GM18873 (cell line): Measurements from ENCODE around the gene CRTAC1.
"Not testable (repeated sequence)": the region's sequence is repeated elsewhere in the genome, so short reads cannot be mapped to it uniquely, and the experiment has no call there.

Experiments used
- ATAC-seq: cut with Tn5 transposase; IDR thresholded peaks from one replicate; pipeline ENCODE4 v1.9.1; 2021; ENCODE audit warnings: mild to moderate bottlenecking, moderate library complexity, moderate number of reproducible peaks; ENCODE audit not compliant: unreplicated experiment, low FRiP score

CRTAC1 gene

DNA sequence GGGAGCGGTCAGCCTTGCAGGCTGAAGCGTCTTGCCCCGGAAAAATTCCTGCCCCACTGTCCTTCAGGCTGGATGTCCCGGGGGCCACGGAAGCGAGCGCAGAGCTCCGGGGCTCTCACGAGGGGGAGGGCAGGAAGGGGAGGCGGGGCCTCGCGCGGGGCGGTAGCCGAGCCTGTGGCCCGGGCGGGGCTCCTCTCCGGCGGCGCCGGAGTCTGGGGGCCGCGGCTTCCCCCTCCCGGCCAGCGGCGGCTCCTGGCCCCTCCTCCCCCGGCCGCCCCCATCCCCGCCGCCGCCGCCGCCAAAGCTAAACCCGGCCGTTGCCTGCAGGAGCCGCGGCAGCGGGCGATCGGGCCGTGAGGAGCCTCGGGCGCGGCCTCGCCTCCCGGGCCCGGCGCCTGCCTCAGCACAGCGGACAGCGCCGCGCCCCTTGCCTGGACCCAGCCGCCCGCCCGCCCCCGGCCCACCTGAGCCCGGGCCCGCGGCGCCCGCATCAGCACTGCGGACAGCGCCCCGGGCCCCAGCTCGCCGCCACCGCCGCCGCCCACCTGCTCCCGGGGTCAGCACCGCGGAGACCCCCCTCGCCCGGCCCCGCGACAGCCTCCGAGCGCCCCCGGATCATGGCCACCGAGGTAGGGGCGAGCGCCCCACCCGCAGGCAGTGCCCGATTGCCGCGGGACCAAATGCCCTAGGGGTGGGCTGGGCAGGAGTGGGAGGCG, 180.6 kb downstream of the CRTAC1 start, which contains the start of gene GOLGA7B:
Gene GOLGA7B, plus strand, starts transcription at position 157 of the 716 bp plus-strand sequence. Its CDS starts 461 bp downstream, at position 618.
- no peak for ATAC-seq

DNA sequence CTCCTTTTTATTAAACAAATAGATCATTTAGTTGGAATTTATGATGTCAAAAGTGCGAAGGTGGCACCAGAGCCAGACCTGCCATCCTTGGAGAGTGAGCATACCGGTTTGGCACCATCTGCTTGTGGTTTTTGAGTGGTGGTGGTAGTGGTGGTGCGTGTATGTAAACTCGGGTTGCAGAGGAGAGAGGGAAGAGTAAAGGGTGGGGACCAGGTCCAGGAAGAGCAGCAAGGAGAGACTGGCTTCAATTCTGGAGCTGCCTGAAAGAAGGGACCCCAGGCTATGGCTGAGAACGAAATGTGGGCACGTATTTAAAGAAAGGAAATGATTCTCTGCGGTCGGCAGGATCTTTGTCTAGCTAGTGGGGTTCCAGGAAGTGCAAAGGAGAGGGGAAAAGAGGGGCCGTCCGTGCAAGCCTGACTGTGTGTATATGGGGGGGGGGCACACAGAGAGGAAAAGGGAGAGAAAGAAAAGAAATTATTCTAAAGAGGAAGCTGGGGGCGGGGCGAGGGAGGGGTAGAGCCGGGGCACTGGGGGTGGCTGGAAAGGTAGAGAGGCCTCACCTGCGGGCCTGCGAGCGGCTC, 181.2 kb downstream of the CRTAC1 start:
- no peak for ATAC-seq

DNA sequence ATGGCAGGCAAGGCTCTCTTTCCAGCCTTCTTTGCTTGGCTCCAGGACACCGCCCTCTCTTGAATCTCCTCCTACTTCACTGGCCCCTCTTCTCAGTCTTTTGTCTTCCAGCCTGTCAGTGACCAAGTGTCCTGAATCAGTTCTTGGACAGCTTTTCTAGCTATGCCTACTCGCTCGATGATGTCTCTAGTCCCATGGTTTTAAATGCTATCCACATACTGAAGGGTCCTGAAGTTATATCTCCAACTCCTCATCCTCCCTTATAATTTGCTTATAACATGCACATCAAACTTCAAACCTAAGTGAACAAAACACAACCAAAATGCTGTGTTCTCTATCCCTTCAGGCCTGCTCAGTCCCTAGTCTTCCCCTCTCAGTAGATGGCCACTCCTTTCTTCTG, 185.7 kb downstream of the CRTAC1 start:
- ATAC-seq = no peak

DNA sequence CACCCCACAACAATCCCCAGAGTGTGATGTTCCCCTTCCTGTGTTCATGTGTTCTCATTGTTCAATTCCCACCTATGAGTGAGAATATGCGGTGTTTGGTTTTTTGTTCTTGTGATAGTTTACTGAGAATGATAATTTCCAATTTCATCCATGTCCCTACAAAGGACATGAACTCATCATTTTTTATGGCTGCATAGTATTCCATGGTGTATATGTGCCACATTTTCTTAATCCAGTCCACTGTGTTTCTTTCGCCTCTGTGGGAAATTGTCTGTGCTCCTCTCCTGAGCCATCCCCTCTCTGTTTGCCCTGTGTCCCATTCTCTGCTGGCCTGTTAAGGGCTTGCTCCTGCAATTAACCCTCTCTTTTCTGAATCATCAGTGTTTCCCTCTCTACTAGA, 186.4 kb downstream of the CRTAC1 start:
- not testable (repeated sequence) for ATAC-seq

DNA sequence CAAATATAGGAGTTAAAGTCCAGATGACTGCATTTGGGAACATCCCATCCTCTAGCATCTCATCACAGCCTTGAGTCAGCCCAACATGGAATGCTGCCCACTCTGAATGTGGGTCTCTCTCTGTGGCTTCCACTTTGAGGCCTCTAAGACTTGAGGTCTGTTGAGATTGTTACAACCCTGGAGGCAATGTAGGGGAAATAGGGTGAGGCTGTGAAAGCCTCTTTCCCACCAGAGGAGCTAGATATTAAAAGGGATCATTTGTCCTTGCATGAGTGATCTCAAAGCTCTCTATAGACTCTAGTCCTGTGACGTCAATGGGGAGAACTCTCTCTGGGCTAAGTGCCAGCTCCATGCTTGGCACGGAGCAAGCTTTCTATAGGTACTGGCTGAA, 187.1 kb downstream of the CRTAC1 start:
- ATAC-seq = no peak

DNA sequence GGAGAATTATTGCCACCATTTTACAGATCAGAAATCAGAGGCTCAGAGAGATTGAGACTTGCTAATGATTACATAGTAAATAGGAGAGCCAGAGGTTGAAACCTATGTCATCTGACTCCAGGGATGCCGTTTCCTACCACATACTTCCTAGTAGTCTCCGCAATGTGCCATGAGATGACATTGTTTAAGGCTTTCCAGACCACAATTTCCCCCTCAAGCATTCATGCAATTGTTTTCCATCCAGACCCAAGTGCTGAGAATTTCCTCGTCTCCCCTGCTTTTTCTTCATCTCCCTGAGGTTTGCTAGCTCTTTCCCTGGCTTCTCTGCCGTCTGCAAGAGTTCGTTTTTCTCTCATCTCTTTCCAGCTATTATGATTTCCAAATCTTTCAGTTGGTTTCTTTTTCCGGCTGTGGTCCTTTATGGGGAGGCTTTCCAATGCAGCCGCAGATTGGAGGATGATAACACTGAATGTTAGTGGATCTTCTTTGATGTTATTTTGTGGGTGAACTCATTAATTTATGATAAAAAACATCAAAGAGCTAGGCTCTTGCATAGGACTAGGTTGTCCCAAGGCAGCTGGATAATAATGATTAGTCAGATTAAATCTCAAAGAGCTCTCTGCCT, 187.7 kb downstream of the CRTAC1 start:
- ATAC-seq = no peak

DNA sequence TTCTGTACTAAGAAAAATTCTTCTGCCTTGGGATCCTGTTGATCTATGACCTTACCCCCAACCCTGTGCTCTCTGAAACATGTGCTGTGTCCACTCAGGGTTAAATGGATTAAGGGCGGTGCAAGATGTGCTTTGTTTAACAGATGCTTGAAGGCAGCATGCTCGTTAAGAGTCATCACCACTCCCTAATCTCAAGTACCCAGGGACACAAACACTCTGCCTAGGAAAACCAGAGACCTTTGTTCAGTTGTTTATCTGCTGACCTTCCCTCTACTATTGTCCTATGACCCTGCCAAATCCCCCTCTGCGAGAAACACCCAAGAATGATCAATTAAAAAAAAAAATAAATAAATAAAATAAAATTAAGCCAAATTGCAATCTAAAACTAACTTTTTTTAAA, 188.3 kb downstream of the CRTAC1 start:
- ATAC-seq = not testable (repeated sequence)

DNA sequence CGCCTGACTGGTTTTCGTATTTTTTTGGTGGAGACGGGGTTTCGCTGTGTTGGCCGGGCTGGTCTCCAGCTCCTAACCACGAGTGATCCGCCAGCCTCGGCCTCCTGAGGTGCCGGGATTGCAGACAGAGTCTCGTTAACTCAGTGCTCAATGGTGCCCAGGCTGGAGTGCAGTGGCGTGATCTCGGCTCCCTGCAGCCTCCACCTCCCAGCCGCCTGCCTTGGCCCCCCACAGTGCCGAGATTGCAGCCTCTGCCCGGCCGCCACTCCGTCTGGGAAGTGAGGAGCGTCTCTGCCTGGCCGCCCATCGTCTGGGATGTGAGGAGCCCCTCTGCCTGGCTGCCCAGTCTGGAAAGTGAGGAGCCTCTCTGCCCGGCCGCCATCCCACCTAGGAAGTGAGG, 189.3 kb downstream of the CRTAC1 start:
- ATAC-seq = not testable (repeated sequence)

DNA sequence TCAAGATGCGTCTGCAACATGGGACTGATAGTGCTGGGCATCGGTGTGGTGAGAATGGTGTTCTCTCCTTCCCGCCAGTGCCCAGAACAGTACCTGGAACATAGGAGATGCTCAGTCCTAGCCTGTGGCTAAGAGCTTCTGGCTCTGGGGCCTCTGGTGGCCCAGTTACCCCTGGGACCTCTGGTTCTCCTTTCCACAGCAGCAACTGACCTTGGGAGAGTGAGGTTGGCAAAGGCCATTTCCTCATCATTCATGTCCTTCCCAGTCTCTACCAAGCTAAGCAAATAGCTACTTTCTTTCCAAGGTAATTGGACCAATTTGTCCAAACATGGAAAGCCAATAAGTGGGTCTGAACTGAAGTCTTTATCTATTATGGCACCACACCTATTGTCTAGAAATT, 192.3 kb downstream of the CRTAC1 start:
- ATAC-seq = no peak

DNA sequence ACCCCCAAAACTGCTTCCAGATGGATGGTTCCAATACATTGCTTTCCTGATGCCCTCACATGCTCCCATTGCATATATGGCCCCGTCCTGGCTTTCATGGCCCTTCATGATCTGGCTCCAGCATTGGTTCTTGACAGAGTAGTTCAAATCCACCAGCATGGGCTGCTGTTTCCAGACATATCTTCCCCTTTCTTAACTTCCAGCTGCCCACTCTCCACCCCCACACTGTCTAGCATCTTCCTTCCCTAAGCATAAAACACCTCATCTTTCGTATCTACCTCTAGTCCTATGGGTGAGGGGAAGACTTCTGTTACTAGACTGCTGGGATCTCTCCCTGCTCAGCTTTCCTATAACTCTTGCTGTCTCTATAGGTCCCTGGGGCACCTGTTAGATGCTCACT, 194.0 kb downstream of the CRTAC1 start:
- ATAC-seq = no peak

DNA sequence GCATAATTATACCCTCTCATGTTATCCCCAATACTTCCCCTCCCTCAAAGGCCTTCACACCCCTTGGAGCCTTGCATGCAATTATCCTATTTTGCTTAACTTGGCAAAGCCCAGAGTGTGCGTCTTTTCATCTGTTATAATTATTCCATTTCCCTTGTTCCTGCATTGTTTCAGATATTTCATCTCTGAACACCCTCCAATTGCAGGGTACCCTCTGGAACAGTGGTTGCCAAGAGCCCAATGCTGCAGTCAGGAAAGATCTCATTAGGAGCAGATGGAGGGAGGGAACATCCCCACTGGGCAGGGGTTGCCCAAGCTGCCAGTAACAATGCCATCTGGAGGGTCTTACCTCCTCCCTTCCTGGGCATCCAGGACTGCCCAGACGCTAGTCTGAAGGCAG, 199.2 kb downstream of the CRTAC1 start:
- no peak for ATAC-seq

DNA sequence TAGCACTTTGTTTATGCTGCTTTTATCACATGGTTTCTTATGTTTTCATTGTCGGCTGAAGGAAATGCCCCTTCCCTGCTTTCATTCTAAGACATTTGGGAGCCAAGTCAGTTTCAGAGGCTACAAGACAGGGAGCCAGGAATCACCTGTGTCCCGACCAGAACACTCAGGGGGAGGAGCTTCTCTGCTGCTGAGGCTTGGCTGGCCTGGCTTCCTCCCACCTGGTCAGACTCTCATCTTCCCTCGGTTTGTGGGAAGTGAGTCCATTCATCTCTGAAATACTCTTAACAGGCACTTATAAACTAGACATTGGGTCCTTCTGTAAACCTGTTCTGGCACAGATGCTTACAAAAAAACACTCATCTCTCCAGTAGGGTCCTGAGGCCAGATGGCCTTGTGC, 200.4 kb downstream of the CRTAC1 start:
- ATAC-seq = no peak

DNA sequence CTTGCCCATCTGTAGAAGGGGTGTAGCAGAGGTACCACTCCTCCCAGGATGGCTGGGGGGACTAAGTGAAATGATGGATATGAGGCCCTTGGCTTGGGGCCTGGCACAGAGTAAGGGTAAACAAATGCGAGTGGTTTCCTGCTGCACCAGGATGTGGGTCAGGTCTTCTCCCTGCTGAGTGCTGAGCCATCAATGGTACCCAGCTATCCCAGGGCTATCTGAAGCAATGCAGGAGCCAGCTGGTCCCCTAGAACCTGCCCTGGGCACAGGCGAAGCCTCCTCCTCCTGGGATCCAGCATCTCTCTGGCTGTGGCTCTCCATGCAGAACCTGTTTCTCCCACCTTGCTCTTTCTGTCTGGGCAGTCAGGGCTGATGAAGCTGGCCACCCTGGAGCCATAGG, 201.7 kb downstream of the CRTAC1 start:
- no peak for ATAC-seq

DNA sequence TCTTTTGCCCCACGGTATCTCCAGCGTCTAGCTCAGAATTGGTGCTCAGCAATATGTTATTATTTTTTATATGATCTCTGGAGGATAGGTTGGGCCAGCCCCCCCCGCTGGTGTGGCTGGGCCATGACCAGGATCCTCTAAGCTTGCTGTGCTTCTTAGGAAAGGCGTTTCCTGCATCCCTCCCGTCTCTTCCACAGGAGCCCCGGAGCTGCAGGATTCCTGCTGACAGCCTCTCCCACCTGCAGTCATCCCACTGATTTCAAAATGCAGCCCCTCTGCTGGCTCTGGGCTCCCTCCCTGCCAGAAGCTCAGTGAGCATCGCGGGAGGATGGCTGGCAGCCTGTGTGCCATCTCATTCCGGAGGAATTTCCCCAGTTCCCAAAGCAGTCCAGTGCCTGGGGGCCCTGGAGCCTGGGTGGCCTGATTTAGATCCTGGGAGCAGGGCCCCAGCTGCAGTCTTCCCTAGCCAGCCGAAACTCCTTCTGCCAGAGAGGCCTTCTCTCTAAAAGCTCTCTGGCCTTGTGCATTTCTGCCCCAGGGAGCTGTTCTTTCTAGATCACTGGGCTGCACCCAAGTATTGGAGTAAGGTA, 202.6 kb downstream of the CRTAC1 start:
- no peak for ATAC-seq

DNA sequence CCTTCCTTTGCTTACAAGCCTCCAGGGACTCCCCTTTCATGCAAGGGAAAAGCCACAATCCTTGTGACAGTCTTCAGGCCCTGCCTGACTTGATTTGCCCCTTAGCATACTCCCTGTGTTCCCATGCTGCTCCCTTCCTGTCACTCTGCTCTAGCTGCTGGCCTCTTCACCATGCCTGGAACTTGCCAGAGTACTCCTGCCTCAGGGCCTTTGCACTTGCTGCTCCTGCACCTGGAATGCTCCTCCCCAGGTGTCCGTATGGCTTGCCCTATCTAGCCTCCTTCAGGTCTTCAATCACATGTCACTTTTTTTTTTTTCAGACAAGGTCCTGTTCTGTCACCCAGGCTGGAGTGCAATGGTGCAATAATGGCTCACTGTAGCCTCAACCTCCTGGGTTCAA, 203.5 kb downstream of the CRTAC1 start:
- ATAC-seq = no peak

DNA sequence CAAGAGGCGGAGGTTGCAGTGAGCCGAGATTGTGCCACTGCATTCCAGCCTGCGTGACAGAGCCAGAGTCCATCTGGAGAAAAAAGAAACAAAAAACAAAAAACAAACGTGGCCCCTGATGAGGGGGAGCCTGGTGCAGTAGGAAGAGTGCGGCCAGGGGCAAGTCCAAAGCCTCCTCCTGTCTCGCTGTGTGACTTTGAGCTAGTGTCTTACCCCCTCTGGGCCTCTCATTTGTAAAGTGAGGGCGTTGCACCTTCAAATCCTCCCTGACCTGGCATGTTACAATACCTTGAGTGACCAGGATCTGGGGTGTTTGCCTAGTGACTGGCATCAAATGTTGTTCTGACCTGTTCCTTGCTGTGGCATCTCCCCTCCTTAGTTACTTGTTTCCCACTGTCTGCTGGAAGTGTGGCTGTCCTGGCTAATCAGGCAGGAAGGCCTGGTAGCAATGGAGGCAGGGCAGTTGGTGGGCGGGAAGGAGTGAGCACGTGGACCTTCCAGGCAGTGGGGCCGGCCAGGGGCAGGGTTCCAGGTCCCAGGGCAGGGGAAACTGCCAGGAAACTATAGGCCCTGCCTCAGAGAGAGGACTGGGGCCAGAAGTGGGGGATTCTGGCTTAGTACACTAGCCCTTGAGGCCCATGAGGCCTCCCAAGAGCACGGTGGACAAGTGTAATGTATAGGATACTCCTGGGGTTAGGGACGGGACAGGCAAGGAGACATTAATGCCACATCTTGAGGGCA, 205.2 kb downstream of the CRTAC1 start:
- ATAC-seq = no peak

DNA sequence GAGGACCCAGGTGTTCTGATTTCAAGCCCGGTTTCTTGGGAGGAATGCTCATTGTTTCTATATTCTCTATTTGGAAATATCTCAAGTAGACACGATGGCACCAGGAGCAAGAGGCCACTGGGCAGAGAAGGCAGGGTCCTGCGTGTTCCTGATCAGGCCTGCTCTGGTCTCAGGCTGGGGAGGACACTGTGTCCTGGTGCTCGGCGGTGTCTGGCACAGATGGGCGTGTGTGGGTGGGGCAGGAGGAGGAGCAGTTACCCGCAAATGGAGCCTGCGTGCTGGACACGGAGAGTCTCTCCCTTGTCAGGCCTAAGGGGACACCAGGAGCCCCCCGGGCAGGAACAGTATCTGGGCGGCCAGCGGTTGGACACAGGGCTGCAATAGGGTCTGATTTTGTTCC, 206.7 kb downstream of the CRTAC1 start:
- no peak for ATAC-seq

DNA sequence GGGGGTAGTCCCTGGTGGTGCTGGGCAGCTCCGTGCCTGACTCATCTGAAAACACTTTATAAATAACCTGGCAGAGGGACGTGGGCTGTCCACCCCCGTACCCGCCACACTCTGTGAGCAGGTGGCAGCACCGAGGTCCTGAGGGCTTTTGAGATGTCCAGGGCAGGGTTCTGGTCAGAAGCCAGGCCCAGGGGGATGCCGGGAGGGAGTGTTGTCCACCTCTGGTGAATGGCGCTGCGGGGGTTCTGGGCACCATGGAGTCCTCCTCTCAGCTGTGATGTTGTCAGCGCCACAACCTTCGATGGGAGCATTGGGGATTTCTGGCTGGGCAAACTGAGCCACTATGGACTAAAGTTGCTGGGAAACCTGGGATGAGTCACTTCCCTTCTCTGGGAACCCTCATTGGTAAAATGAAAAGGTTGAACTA, 208.1 kb downstream of the CRTAC1 start:
- no peak for ATAC-seq

DNA sequence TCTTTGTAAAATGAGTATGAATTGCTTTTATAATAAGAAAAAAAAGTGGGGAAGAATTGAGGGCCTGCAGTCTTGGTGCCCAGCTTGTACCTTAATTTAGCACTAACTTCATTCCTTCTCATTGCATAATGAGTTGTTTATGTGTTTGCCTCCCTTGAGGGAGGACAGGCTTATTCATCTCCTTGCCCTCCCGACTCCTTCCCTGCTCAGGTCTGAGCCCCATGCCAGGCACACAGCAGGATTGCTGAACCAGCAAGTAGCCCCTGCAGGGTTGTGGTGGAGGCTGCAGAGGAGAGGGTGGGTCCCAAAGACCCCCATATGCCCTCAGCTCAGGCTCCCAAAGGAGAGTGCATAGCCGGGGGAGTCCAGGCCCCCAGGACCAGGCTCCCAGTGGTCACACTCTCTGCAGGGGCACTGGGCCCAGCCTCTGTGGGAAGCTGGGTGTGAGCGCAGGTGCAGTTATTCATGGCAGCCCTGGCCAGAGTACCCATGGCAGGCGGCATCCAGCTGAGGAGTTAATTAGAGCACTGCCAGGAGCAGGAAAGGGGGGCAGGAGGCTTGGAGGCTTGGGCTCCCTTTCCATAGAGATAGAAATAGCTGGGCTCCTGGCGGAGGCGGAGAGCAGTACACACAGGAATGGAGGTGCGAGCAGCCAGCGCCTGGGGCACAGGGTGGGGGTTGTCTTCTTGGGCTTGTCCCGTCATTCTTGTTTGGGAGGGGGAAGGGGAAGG, 208.9 kb downstream of the CRTAC1 start:
- ATAC-seq = no peak

DNA sequence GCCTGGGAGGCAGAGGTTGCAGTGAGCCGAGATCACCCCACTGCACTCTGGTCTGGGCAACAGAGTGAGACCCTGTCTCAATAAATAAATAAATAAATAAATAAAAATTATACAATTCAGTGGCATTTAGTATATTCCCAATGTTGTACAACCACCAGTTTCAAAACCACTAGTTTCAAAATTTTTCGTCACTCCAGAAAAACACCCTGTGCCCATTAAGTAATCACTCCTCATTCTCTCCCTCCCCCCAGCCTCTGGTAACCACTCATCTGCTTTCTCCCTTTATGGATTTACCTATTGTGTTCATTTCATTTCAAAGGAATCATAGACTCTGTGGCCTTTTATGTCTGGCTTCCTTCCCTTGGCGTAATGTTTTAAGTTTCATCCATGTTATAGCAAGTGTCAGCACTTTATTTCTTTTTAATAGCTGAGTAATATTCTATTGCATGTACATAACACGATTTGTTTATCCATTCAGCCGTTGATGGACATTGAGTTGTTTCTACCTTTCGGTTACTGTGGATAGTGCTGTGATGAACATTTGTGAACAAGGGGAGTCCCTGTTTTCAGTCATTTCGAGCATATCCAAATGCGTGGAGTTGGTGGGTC, 210.2 kb downstream of the CRTAC1 start:
- ATAC-seq = no peak
